NOMO-1 treated with DMSO at 0.1 percent for 48 hours (cell line): ENCODE results near the gene RNF34.

Experiments
- DNase-seq: peaks from one replicate; lab custom pipeline; 2025; ENCODE audit not compliant: unreplicated experiment; lab: John Stamatoyannopoulos, UW

The RNF34 gene

GRCh38 chr12:121465921-121466793, 66.2 kb downstream of the RNF34 start:
- DNase-seq = peak; percentile 45

GRCh38 chr12:121466794-121467637, 67.1 kb downstream of the RNF34 start:
- DNase-seq = peak; percentile 79

- peak; percentile 21 for DNase-seq
Measured at GRCh38 chr12:121467638-121468498, 68.0 kb downstream of the RNF34 start.

GRCh38 chr12:121468499-121468801, 68.5 kb downstream of the RNF34 start:
- no peak for DNase-seq

GRCh38 chr12:121470751-121471150, 70.8 kb downstream of the RNF34 start:
- DNase-seq = no peak

- no peak for DNase-seq
Measured at GRCh38 chr12:121472150-121472905, 72.4 kb downstream of the RNF34 start.
